LNCAP (cell line): Measurements from ENCODE around the gene BCAS1.

ENCODE experiments used
- CTCF ChIP-seq: fragments of 450-650 bp; IDR thresholded peaks from 2 replicates; pipeline ENCODE4 v1.5.1; 2017; ENCODE audit warnings: mild to moderate bottlenecking

Gene BCAS1

GRCh38 chr20:54102543-54102942 is 32.1 kb upstream of the BCAS1 start:
- TF ChIP-seq CTCF = no peak

- no peak for TF ChIP-seq CTCF
Observed at GRCh38 chr20:54100563-54100962, 30.2 kb upstream of the BCAS1 start.

GRCh38 chr20:54099894-54100293 is 29.5 kb upstream of the BCAS1 start:
- TF ChIP-seq CTCF = no peak

GRCh38 chr20:54098047-54098446 is 27.7 kb upstream of the BCAS1 start:
- TF ChIP-seq CTCF = no peak

GRCh38 chr20:54097236-54097529 is 26.8 kb upstream of the BCAS1 start:
- no peak for TF ChIP-seq CTCF

DNA sequence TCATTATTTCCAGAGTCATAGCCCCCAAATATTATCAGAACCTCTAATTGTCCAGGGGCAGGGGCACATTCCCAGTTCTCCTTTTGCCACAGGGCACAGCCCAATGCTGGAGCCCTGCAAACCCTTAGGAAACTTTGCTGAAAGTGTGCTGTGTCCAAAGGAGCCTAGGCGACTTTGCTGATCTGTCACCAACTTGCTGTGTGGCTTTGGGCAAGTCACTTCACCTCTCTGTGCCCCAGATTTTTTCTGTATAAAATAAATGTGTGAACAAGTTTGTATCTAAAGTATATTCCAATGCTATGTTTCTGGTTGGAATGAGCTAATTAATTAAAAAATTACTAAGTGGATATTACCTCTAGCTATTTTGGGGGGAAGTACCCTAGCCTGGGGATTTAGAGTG is 25.4 kb upstream of the BCAS1 start:
- TF ChIP-seq CTCF = no peak

- TF ChIP-seq CTCF = no peak
Observed at GRCh38 chr20:54094268-54094580, 23.8 kb upstream of the BCAS1 start.

DNA sequence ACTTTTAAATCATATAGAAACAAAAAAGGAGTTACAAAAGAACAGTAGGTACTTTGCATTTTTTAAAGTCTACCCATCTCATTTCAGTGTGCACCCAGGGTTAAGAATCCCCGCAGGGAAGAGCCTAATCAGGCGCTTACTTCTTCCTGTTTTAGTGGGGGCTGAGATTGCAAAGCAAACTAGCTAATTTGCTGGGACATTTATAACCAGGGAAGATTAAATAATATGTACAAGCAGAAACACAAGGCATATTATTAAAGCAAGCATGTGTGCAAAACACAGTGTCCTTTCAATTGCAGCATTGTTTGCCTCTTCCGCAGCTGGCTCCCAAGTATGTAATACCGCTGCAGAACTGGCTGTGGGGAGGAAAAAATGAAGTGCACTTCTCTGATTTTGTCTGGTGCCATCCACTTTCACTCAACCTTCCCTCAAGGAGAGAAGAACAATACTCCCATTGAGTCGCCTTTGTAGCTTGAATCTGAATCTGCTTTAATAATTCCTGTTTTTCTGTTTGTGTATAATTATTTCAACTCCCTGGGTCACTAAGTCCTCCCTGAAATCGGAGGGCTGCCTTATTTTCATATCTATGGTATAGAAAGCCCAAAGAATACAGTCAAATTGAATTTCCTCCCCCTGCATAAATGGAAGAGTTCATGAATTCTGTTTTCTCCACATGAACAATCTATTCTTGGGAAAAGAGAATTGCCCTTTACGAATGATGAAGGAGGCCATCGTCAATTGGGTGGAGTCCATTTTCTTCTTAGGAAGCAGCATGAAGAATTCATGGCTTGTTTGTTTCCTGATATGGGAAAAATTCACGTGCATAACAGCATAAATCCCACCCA is 23.3 kb upstream of the BCAS1 start:
- no peak for TF ChIP-seq CTCF
